ENCODE results near the gene TMEM190.

- TF ChIP-seq ATF3 (IDR thresholded peaks at IDR 0.05) = no peak
- TF ChIP-seq, protein P1, sequence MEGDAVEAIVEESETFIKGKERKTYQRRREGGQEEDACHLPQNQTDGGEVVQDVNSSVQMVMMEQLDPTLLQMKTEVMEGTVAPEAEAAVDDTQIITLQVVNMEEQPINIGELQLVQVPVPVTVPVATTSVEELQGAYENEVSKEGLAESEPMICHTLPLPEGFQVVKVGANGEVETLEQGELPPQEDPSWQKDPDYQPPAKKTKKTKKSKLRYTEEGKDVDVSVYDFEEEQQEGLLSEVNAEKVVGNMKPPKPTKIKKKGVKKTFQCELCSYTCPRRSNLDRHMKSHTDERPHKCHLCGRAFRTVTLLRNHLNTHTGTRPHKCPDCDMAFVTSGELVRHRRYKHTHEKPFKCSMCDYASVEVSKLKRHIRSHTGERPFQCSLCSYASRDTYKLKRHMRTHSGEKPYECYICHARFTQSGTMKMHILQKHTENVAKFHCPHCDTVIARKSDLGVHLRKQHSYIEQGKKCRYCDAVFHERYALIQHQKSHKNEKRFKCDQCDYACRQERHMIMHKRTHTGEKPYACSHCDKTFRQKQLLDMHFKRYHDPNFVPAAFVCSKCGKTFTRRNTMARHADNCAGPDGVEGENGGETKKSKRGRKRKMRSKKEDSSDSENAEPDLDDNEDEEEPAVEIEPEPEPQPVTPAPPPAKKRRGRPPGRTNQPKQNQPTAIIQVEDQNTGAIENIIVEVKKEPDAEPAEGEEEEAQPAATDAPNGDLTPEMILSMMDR (IDR thresholded peaks at IDR 0.05 in 2 of 3, conservative IDR thresholded peaks at IDR 0.05 in 1 of 3; ENCODE audit: borderline replicate concordance in 1 of 3, insufficient read depth in 1 of 3, low read depth in 2 of 3, low read length in 2 of 3) = no peak
- TF ChIP-seq SP1 (IDR thresholded peaks at IDR 0.05; ENCODE audit: low read depth) = no peak
- TF ChIP-seq, protein P2, sequence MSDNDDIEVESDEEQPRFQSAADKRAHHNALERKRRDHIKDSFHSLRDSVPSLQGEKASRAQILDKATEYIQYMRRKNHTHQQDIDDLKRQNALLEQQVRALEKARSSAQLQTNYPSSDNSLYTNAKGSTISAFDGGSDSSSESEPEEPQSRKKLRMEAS (IDR thresholded peaks at IDR 0.05) = no peak
- TF ChIP-seq POLR2A (IDR thresholded peaks at IDR 0.05; ENCODE audit: borderline replicate concordance, extremely low read depth, insufficient read depth, insufficient read length) = no peak
- no peak for TF ChIP-seq RAD21 (IDR thresholded peaks at IDR 0.05; ENCODE audit: low read depth)
Measured at GRCh38 chr19:55365964-55366363, 10.7 kb upstream of the TMEM190 start.
